Activated CD4-positive, alpha-beta memory T cell treated with anti-CD3 and anti-CD28 coated beads, Interleukin-2, amount 10 ng/mL, durations not matched to agents 7 days and 5 days (primary cell): ENCODE results near the gene LCK. TPM values are rescaled to one million over a fixed set of nuclear protein-coding genes. Genes with fewer than 3 reads are reported as not detected.

Experiments used
- CTCF ChIA-PET: fragments of 350-600 bp; sonication (Branson Sonifier 250); formaldehyde crosslinking; loops from one replicate; lab custom pipeline; 2021; ENCODE audit warnings: antibody characterized with exemption, inconsistent platforms; lab: Charles Lee
- POLR2A ChIA-PET: fragments of 350-600 bp; sonication (Branson Sonifier 250); formaldehyde crosslinking; loops from one replicate; lab custom pipeline; 2021; ENCODE audit warnings: antibody characterized with exemption; lab: Charles Lee
- DNase-seq: peaks from one replicate; pipeline ENCODE4 v3.0.0-alpha.2; 2020
- H3K27ac Mint-ChIP-seq: one replicate; pipeline ENCODE4 v1.8.0; 2021; ENCODE audit warnings: mild to moderate bottlenecking, mixed read lengths
- H3K27me3 Mint-ChIP-seq: one replicate; pipeline ENCODE4 v1.8.0; 2021; ENCODE audit warnings: mixed read lengths
- H3K36me3 Mint-ChIP-seq: one replicate; pipeline ENCODE4 v1.8.0; 2021; ENCODE audit warnings: low read depth, mixed read lengths
- H3K4me1 Mint-ChIP-seq: one replicate; pipeline ENCODE4 v1.8.0; 2021; ENCODE audit warnings: mixed read lengths
- H3K4me3 Mint-ChIP-seq: one replicate; pipeline ENCODE4 v1.8.0; 2021; ENCODE audit warnings: mild to moderate bottlenecking, mixed read lengths
- H3K9me3 Mint-ChIP-seq: one replicate; pipeline ENCODE4 v1.8.0; 2021; ENCODE audit warnings: mixed read lengths
- total RNA-seq, 2 experiments: library from RNA; stranded (reverse); gene quantifications; one replicate each; pipeline ENCODE4 v1.2.3, GENCODE V29; 2021

The LCK gene
- total RNA-seq, 2 experiments from 2014 or later: 469 to 474 TPM

DNA sequence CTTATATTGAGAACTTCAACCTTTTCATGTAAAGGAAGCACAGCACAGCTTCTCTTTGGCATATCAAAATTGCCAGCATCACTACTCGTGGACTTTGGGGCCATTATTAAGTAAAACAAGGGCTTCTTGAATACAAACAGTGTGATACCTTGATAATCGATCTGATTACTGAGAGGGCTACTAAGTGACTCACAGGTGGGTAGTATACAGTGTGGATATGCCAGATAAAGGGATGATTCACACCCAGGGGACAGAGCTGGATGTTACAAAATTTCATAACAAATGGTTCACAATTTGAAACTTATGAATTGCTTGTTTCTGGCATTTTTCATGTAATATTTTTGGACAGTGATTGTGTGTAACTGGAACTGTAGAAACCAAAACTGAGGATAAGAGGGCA is 56.3 kb downstream of the LCK start:
- Mint-ChIP-seq H3K4me1 (peaks cover 48% of the 10 kb centered on the region), H3K9me3 (peaks cover 2% of the 10 kb centered on the region), H3K36me3 (peaks cover 71% of the 10 kb centered on the region), H3K4me3 (no peak overlapping the region), H3K27ac (no peak overlapping the region), H3K27me3 (no peaks in the 10 kb centered on the region)
- CTCF ChIA-PET: interaction anchor here (1.1 kb wide), 1 partner anchor 16 kb away, joined by 3 read pairs; the partner anchor contains the start of gene HDAC1
- POLR2A ChIA-PET: interaction anchor here (1.0 to 1.2 kb wide), 2 partner anchors 16 to 27 kb away, joined by 3 to 4 read pairs; partner anchors contain the start of gene HDAC1
- DNase-seq: no peak

DNA sequence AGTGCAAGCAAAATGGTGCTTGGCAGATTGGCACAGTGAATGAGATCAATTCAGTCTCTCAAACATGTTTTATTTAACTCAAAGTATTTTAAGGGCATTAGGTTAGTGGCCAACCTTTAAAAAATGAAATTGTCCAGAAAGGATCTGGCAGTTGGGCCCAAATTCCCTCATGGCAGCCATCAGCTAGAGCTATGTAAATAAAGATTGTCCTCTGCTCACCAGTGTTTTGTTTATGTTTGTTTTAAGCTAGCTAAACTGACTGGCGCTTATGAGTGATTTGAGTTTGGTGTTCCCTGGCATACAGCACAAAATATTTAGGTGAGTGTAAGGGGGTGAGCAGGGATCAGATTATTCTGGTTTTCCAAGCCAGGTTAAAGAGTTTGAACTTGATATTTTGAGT is 58.9 kb downstream of the LCK start:
- ChIA-PET POLR2A (no interaction called here), CTCF (no interaction called here)
- no peak for DNase-seq
- Mint-ChIP-seq H3K4me3 (no peak overlapping the region), H3K27me3 (no peaks in the 10 kb centered on the region), H3K9me3 (peaks cover 2% of the 10 kb centered on the region), H3K36me3 (peaks cover 58% of the 10 kb centered on the region), H3K27ac (no peak overlapping the region), H3K4me1 (peaks cover 51% of the 10 kb centered on the region)

DNA sequence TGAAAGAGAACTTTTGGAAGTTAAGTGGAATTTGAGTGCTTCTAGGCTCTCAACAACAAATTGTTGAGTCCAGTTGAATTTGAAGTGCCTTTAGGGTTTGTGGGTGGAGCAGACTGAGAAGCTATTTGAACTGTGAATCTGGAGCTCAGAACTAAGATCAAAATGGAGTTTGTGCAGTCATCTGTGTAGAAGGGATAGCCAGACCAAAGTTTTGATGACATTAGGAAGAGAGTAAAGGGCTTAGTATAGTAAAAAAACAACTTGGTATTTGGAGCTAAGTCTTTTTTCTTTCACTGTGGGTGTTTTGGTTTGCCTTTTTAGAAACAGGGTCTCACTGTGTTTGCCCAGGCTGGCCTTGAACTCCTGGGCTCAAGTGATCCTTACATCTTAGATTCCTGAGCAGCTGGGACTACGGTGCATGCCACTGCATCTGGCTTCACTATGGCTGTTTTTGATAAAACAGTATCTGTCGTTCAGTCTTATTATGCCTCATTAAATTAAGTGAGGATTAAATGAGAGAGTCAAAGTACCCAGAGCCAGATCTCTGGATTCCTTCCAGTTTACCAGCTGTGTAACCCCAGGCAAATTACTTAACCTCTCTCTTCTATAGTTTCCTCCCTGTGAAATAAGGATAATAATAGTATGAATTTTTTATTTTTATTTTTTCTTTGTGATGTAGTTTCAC is 60.8 kb downstream of the LCK start:
- POLR2A ChIA-PET: interaction anchor here (1.0 to 1.8 kb wide), 3 partner anchors 10 to 24 kb away, joined by 5 read pairs; partner anchors contain the start of genes HDAC1 and MARCKSL1
- no peak for DNase-seq
- no peaks in the 10 kb centered on the region for H3K27me3 Mint-ChIP-seq
- H3K36me3 Mint-ChIP-seq: peaks cover 49% of the 10 kb centered on the region
- CTCF ChIA-PET: interaction anchor here (0.7 to 1.2 kb wide), 2 partner anchors 10 to 96 kb away, joined by 3 to 6 read pairs; no protein-coding TSS in a partner anchor
- H3K27ac Mint-ChIP-seq: peak overlapping the region; percentile 33
- no peaks in the 10 kb centered on the region for H3K9me3 Mint-ChIP-seq
- no peak overlapping the region for H3K4me3 Mint-ChIP-seq
- peaks cover 51% of the 10 kb centered on the region for H3K4me1 Mint-ChIP-seq

DNA sequence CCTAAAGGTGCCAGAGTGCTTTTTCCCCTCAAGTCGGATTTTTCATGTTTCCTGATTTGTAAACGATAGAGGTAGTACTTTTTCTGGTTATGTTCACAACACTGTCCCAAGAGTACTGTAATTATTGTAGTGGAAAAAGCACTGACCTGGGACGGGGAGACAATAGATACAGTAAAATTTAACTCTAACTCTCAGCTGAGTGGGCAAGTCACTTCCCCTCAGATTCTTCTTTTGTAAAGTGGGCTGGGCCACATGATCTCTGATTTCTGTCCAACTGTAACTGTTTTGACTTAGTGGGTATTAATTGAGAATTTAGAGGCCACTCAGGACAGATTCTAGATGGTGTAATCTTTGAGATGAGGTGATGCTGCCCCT is 65.8 kb downstream of the LCK start:
- CTCF ChIA-PET: interaction anchor here (1.1 to 1.2 kb wide), 2 partner anchors 25 to 61 kb away, joined by 4 to 5 read pairs; partner anchors contain the start of gene HDAC1
- H3K9me3 Mint-ChIP-seq: no peaks in the 10 kb centered on the region

DNA sequence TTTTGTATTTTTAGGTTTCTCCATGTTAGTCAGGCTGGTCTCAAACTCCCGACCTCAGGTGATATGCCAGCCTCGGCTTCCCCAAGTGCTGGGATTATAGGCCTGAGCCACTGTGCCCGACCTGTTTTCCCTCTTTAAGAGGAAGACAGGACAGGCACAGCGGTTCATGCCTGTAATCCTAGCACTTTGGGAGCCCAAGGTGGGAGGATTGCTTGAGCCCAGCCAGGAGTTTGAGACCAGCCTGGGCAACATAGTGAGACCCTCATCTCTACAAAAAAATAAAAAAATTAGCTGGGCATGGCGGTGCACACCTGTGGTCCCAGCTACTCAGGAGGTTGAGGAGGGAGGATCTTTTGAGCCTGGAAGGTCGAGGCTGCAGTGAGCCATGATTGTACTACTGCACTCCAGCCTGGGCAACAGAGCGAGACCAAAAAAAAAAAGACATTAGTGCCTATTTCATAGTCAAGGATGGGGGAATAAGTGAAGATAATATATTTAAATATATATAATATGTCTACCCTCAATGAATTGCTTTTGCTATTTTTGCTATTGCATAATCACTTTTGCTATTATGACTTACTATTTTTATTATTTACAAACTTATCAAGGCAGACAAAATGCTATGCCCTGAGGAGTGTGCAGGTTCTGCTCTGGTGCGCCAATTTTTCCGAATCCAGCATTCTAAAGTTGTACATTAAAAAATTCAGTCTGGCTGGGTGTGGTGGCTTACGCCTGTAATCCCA is 67.2 kb downstream of the LCK start:
- POLR2A ChIA-PET: interaction anchor here (0.6 kb wide), 1 partner anchor 79 kb away, joined by 3 read pairs; no protein-coding TSS in a partner anchor
- Mint-ChIP-seq H3K36me3 (peaks cover 53% of the 10 kb centered on the region), H3K4me1 (peaks cover 54% of the 10 kb centered on the region), H3K9me3 (no peaks in the 10 kb centered on the region), H3K27me3 (no peaks in the 10 kb centered on the region), H3K4me3 (no peak overlapping the region), H3K27ac (no peak overlapping the region)
- CTCF ChIA-PET: interaction anchor here (1.2 to 1.4 kb wide), 2 partner anchors 63 to 102 kb away, joined by 3 to 5 read pairs; no protein-coding TSS in a partner anchor
- no peak for DNase-seq

More for the DNA sequence above, 65.8 kb downstream of the LCK start:
- POLR2A ChIA-PET: no interaction called here
- no peak overlapping the region for H3K4me3 Mint-ChIP-seq
- H3K27ac Mint-ChIP-seq: peak overlapping the region; percentile 58
- peaks cover 43% of the 10 kb centered on the region for H3K4me1 Mint-ChIP-seq
- no peaks in the 10 kb centered on the region for H3K27me3 Mint-ChIP-seq
- DNase-seq: no peak
- peaks cover 42% of the 10 kb centered on the region for H3K36me3 Mint-ChIP-seq

DNA sequence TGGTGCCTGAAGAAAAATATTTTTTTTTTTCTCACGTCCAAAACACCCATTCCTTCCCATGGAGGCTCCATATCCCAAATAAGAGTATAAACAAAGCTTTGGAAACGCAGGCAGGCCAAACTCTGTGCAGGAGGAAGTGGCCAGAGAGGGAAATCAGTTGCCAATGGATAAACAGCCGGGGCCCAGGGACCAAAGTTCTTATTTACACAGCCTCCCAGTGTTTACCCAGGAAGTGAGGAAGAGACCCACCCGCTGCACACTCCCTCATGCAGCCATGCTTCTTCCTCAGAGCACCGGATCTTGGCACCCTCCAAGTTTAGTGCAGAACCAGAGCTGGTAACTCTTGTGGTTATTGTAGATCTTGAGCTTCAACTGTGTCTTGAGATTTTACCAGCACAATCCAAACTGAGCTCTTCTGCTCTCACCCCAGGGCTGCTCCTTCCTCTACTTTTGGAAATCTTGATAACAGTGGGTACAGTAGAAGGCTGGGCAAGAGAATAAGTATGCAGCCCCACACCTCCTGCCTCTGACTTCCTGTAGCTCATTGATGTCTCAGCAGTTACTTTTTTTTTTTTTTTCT is 70.7 kb downstream of the LCK start:
- Mint-ChIP-seq H3K9me3 (no peaks in the 10 kb centered on the region), H3K4me3 (peak overlapping the region; percentile 57), H3K36me3 (peaks cover 58% of the 10 kb centered on the region), H3K27me3 (no peaks in the 10 kb centered on the region), H3K4me1 (peaks cover 58% of the 10 kb centered on the region), H3K27ac (peak overlapping the region; percentile 91)
- peak; percentile 53 for DNase-seq
- CTCF ChIA-PET: interaction anchor here (0.6 to 3.3 kb wide), 17 partner anchors 9 to 260 kb away, joined by 3 to 20 read pairs (median 4); partner anchors contain the start of genes HDAC1 and MARCKSL1
- POLR2A ChIA-PET: interaction anchor here (0.6 to 6.0 kb wide), 26 partner anchors 9 to 142 kb away, joined by 3 to 60 read pairs (median 4); partner anchors contain the start of genes BSDC1, HDAC1, IQCC and LCK

DNA sequence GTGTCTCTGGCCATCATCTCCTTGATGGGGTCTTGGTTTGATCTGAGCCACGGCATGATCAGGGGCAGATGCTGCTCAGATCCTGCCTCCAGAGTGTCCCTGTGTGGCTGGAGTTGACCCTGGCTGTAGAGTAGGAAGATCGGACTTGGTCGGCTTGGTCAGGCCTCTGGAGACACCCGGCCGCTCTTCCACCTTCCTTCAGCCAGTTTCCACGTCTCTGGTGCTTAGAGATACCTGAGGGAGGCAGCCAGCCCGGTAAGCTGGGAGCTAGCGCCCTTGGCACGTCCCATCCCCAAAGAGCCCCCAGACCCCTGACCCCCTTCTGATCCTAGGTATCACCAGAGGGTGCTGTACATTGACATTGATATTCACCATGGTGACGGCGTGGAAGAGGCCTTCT is 76.1 kb downstream of the LCK start:
- Mint-ChIP-seq H3K36me3 (peaks cover 82% of the 10 kb centered on the region), H3K9me3 (no peaks in the 10 kb centered on the region), H3K4me1 (peaks cover 29% of the 10 kb centered on the region), H3K4me3 (no peak overlapping the region), H3K27me3 (no peaks in the 10 kb centered on the region), H3K27ac (no peak overlapping the region)
- ChIA-PET CTCF (no interaction called here), POLR2A (no interaction called here)
- DNase-seq: no peak

DNA sequence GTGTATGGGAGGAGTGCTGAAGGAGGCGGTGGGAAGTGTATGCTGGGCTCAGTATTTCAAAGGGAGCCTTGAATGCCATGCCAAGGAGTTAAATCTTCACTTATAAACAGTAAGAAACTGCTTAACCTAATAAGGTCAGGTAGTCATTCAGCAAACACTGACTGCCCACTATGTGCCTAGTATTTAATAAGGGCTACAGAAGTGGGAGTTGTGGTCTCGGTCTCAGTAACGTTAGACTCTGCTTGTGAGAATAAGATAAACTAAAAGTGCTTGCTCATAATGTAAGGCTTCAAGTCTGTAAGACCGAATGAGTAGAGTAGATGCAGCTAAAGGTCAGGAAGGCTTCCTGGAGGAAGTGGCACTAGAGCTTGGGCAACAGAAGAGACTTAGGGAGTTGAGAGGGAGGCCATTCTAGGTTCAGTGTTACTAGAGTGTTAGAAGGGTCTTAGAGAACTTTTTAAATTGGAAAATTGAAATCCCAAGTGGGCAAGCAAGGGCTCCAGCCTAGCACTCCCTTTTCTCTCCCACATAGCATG is 78.9 kb downstream of the LCK start:
- Mint-ChIP-seq H3K27ac (peak overlapping the region; percentile 29), H3K9me3 (no peaks in the 10 kb centered on the region), H3K27me3 (peaks cover 4% of the 10 kb centered on the region), H3K36me3 (peaks cover 88% of the 10 kb centered on the region), H3K4me1 (peaks cover 21% of the 10 kb centered on the region), H3K4me3 (no peak overlapping the region)
- no peak for DNase-seq
- ChIA-PET POLR2A (interaction anchor here (1.1 to 1.6 kb wide), 2 partner anchors 8 to 38 kb away, joined by 3 to 5 read pairs; partner anchors contain the start of gene HDAC1), CTCF (no interaction called here)

DNA sequence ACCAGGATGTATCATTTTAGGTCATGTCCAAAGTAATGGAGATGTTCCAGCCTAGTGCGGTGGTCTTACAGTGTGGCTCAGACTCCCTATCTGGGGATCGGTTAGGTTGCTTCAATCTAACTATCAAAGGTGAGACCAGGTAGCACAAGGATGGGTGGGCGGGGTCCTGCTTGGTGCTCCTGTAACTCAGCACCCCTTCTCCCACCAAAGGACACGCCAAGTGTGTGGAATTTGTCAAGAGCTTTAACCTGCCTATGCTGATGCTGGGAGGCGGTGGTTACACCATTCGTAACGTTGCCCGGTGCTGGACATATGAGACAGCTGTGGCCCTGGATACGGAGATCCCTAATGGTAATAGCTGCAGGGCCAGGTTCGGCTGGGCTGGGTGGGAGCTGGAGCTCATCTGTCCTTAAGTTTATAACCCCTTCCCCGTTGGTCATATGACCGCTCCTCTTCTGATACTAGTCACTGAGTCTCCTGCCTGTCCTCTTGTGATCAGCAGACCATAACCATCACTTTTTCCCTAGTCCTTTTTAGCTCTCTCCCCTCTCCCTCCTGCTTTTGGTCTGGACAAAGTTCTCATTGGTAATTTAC is 79.6 kb downstream of the LCK start:
- peaks cover 19% of the 10 kb centered on the region for H3K4me1 Mint-ChIP-seq
- POLR2A ChIA-PET: interaction anchor here (1.1 to 1.6 kb wide), 3 partner anchors 9 to 40 kb away, joined by 3 to 5 read pairs (median 3); partner anchors contain the start of gene HDAC1
- H3K27ac Mint-ChIP-seq: no peak overlapping the region
- H3K9me3 Mint-ChIP-seq: no peaks in the 10 kb centered on the region
- DNase-seq: no peak
- CTCF ChIA-PET: interaction anchor here (1.0 kb wide), 1 partner anchor 9 kb away, joined by 4 read pairs; no protein-coding TSS in a partner anchor
- H3K36me3 Mint-ChIP-seq: peaks cover 82% of the 10 kb centered on the region
- H3K27me3 Mint-ChIP-seq: peaks cover 4% of the 10 kb centered on the region
- no peak overlapping the region for H3K4me3 Mint-ChIP-seq

DNA sequence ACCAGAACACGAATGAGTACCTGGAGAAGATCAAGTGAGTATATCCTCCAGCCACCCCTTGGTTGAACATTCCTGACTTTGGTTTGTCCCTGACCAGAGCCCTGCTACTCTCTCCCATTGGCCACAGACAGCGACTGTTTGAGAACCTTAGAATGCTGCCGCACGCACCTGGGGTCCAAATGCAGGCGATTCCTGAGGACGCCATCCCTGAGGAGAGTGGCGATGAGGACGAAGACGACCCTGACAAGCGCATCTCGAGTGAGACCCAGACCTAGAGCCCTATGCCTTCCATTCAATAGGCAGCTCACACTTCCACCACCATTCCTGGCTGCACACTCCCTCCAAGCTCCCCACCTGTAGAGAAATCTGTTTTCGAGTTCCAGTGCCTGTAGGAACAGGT is 80.5 kb downstream of the LCK start:
- no peak for DNase-seq
- Mint-ChIP-seq H3K27ac (no peak overlapping the region), H3K27me3 (peaks cover 4% of the 10 kb centered on the region), H3K4me1 (peaks cover 19% of the 10 kb centered on the region), H3K36me3 (peaks cover 77% of the 10 kb centered on the region), H3K4me3 (no peak overlapping the region), H3K9me3 (no peaks in the 10 kb centered on the region)
- ChIA-PET POLR2A (interaction anchor here (1.5 to 1.6 kb wide), 2 partner anchors 10 to 40 kb away, joined by 3 to 5 read pairs; no protein-coding TSS in a partner anchor), CTCF (interaction anchor here (1.0 to 1.7 kb wide), 2 partner anchors 10 to 116 kb away, joined by 4 read pairs; no protein-coding TSS in a partner anchor)

DNA sequence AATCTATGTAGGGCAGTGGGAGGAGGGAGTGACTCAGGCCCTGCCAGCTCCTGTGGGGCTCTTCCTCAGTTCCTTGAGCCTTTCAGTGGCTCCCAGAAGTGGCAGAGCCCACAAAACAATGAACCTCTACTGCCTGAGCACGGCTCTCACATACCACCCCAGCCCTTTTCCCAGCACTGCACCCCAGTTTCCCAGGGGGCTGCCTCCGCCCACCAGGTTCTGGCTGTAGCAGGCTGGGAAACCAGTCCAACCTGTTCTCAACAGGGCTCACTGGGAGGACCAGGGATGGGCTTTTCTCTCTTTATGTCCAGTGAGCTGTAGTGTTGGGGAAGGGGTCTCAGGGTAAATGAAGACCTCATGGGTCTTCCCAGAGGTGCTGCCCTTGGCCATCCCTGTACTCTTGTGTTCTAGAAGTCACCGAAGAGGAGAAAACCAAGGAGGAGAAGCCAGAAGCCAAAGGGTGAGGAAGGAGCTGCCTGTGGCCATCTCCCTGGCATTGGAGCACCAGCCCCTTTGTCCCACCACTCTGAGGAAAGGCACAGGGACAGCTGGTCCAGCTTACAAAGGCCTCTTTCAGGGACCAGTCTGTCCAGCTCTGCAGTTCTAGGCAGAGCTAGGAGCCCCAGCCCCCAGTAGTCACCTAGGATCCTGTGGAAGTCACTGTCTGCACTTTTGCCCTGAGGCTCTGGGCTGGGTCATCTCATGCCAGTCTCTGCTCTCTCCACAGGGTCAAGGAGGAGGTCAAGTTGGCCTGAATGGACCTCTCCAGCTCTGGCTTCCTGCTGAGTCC is 81.4 kb downstream of the LCK start:
- H3K27ac Mint-ChIP-seq: no peak overlapping the region
- H3K4me3 Mint-ChIP-seq: no peak overlapping the region
- H3K27me3 Mint-ChIP-seq: peaks cover 7% of the 10 kb centered on the region
- ChIA-PET POLR2A (interaction anchor here (1.3 to 2.4 kb wide), 4 partner anchors 10 to 62 kb away, joined by 3 to 14 read pairs (median 4); partner anchors contain the start of gene BSDC1), CTCF (interaction anchor here (0.6 to 1.7 kb wide), 4 partner anchors 11 to 165 kb away, joined by 3 to 9 read pairs (median 4); no protein-coding TSS in a partner anchor)
- H3K9me3 Mint-ChIP-seq: no peaks in the 10 kb centered on the region
- DNase-seq: no peak
- peaks cover 71% of the 10 kb centered on the region for H3K36me3 Mint-ChIP-seq
- peaks cover 27% of the 10 kb centered on the region for H3K4me1 Mint-ChIP-seq
